HG03521 (cell line): ENCODE measurements around the gene JUN.
"Not testable (repeated sequence)": the region's sequence is repeated elsewhere in the genome, so short reads cannot be mapped to it uniquely, and the experiment has no call there.

Experiments used
- ATAC-seq: cut with Tn5 transposase; IDR thresholded peaks from one replicate; pipeline ENCODE4 v1.9.1; 2021; ENCODE audit warnings: mild to moderate bottlenecking, moderate library complexity; ENCODE audit not compliant: unreplicated experiment

JUN gene

GRCh38 chr1:58809325-58810010, 25.6 kb upstream of the JUN start:
- no peak for ATAC-seq

DNA sequence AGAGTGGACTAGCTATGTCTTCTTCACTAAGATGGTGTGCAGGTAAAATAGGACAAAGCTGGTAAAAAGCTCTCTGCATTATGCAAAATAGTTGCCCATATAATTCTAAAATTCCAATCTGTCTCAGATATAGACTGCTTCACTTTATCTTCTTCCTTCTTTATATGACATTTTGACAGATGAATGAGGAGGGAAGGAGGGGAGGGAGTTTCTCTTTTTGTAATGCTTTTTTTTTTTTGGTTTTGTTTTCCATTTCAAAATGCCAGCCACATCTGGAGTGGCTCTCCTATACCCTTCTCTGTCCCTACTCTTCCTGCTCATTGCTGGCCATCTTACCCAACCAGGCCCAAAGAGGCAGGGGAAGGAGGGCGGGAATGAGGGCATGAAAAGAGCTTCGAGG, 24.2 kb upstream of the JUN start:
- ATAC-seq, result no peak

GRCh38 chr1:58805716-58806571, 22.1 kb upstream of the JUN start:
- peak; percentile 49 for ATAC-seq

GRCh38 chr1:58804853-58805565, 21.2 kb upstream of the JUN start:
- ATAC-seq, result no peak

DNA sequence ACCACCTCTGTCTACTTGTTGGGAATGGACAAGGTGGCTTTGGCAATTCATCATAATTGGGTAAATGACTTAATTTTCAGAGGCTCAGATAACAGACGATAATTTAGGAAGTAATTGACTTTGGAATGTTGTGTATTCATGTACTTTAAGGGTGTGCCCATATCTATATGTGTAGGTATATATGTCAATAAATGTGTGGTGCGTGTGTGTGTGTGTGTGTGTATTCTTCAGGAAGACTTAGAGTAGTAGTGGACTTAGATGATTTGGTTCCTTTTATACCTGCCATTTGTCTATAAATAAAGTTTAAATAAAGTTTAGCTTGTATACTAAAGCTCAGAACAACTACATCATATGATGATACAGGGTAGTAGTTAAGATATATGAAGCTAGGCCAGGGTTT, 20.0 kb upstream of the JUN start:
- ATAC-seq, result no peak

GRCh38 chr1:58802640-58803399, 19.0 kb upstream of the JUN start:
- ATAC-seq, result no peak

DNA sequence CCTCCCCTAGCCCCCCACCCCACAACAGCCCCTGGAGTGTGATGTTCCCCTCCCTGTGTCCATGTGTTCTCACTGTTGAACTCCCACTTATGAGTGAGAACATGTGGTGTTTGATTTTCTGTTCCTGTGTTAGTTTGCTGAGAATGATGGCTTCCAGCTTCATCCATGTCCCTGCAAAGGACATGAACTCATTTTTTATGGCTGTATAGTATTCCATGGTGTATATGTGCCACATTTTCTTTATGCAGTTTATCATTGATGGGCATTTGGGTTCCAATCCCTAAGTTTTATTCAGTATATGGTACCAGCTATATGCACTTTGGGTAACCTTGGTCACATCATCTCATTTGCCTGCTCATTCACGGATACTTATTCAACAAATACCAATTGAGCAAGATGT, 17.4 kb upstream of the JUN start:
- not testable (repeated sequence) for ATAC-seq

DNA sequence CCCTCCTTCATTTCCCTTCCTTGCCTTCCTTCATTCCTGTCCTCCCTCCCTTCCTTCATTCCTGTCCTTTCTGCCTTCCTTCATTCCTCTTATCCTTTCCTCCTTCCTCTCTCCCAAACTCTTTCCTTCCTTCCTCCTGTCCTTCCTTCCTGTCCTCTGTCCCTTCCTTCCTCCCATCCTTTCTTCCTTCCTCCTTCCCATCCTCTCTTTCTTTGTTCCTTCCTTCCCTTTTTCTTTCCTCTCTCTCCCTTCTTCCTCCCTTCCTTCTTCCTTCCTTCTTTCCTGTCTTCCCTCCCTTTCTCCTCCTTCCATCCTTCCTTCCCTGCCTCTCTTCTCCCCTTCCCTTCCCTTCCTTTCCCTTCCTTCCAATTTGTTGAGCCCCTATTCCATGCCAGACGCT, 15.8 kb upstream of the JUN start:
- ATAC-seq, result no peak

- no peak for ATAC-seq
Measured at GRCh38 chr1:58798910-58799442, 15.1 kb upstream of the JUN start.

DNA sequence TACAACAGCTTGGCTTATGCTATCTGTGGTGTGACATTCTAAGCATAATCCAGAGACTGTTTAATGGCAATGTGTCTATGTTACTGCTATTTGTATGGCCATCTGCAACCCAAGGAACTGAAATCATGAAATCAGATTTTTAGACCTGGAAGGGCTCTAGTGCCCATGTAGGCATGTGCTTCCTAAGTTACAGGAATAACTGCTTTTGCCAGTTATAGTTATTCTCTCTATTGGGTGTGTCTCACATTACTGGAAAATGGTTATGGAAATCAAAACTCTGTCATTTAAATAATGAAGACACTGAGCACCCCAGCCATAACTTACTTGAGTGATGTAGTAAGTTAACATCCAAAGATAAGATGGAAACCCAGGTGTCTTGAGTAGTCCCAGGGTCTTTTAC, 12.6 kb upstream of the JUN start:
- ATAC-seq, result no peak

GRCh38 chr1:58794585-58794984, 10.7 kb upstream of the JUN start:
- ATAC-seq, result no peak

- no peak for ATAC-seq
Measured at GRCh38 chr1:58792846-58793245, 9.0 kb upstream of the JUN start.

DNA sequence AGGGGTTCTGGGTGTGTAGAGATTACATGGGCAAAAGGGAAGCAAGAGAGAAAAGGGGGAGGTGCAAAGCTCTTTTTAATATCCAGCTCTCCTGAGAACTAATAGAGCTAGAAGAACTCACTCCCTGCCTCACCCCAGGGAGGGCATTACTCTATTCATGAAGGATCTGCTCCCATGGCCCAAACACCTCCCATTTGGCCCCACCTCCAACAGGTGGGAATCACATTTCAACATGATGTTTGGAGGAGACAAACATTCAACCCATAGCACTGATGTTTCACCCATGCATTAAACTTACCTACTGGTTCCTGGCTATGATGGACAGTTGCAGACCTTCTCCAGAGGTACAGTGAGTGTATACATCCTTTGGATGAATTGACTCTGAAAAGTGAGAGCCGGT, 7.3 kb upstream of the JUN start:
- ATAC-seq, result no peak

GRCh38 chr1:58789996-58790660, 6.3 kb upstream of the JUN start:
- ATAC-seq, result no peak

DNA sequence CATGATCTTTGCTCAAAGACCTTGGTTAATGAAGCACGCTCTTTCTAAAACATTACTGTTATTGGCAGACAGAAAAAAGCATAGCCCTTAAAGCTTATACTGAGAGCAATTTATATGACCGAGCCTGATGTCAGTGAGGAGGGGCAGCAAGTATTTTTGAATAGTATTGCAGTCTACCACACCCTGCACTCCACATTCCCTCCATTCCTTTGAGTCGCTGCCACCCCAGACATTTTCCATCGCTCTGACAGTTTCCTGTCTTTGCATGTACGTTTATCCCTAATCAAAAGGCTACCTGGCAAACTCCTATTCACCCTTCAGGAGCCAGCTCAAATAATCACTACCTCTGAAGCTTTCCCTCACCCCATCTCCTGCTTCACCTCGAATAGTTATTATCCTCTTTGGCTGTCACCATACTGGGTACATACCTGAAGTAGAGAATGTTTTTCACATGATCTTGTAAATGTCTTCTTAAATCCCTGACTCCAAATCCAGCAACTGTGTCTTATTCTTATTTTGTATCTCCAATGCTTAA, 5.5 kb upstream of the JUN start:
- no peak for ATAC-seq

DNA sequence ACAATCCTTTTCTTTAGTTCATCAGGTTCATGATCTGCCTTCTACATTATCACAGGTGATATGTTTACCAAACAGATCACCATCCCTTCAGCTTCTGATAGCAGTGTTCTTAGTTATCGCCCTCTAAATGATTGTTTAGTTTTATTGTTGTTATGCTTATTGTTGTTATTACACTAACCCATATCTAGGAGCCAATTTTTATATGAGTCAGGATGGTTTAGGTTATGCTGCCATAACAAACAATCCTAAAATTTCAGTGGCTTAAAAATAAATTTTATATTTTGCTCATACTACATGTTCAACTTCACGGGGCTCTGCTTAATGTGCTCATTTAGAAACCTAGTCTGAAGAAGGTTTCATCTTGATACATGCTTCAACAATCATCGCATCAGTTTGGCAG, 4.4 kb upstream of the JUN start:
- ATAC-seq, result no peak

- no peak for ATAC-seq
Measured at GRCh38 chr1:58786927-58787245, 3.0 kb upstream of the JUN start.

DNA sequence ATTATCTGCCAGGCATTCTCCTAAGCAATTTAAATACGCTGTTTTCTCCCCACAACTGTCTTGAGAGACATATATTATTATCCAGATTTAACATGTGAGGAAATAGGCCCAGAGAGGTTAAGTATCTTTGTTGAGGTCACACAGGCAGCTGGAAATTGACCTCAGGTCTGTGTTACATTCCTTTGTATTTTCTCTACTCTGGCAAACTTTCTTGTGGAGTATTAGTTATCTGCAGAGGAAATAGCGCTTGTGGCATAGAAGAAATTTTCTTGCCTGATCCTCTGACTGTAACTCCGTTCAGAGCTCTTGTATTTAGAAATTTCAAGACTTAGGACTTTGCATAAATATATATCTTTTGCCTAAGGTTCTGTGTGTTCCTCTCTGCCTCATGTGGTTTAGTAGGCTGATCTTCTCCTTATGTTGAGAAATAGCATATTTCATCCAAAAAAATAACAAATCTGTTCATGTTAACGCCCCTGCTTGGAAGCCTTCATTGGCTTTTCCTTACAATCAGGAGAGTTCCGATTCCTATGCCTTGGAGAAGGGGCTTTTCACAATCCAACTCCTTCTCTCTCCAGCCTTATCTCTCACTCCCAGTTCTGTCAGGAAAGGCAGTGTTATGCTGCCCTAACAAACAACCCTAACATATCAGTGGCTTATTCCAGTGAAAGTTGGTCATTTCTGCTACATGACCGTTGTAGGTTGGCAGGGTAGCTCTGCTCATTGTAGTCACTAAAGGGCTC, 2.5 kb upstream of the JUN start:
- no peak for ATAC-seq

GRCh38 chr1:58785442-58786058, 1.7 kb upstream of the JUN start:
- ATAC-seq, result no peak
